Measurements from ENCODE around the gene LLGL2. TPM values are rescaled to one million over a fixed set of nuclear protein-coding genes. Genes with fewer than 3 reads are reported as not detected.
A peak's percentile ranks its signal among the peaks of the same experiment; 100 is the strongest.

Gene LLGL2
- total RNA-seq, 6 donors from 2014 or later, result 113 to 256 (median 175) TPM

DNA sequence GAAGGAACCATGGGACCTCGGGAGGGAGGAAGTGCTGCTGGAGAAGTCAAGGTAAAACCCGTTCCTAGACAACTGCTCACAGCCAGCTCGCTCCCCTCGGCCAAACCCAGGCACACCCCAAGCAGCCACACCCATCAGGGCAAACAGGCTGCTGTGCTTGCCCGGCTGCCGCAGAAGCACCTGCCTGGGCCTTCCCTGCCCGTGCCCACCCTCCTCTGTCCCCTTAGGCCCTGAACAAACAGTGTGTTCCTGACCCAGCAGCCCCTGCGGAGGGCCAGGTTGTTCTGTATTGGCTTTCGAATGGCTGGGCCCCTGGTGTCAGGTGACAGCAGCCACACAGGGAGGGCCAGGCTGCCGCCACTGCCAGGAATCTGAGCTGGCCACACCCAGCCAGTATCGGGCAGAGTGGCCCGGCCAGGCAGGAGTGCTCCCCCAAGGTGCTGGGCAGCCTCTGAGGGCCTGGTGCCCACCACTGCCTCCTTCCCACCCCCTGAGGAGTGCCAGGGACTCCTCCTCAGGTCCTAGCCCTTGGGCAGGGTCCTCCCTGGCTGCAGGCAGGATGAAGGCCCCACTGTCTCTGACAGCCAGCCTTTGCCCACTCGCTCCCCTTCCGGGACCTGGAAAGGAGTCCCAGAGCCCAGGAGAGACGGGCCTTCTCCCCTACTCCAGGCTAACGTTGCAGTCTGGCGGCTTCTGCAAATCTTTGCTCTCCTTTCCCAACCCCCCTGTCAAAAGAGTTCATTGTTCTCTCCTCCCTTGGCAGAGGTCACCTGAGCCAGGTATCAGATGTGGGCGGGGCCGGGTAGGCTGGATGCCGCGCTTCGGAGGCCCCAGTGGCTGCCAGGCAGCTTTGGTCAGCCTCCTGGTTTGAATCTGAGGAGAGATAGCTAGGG lies 24.0 kb downstream of the LLGL2 start:
- Histone ChIP-seq H3K4me3 (peak overlapping the region in 1 of 4 donors; percentile 12), H3K27me3 (no peaks in the 10 kb centered on the region), H3K9me3 (no peaks in the 10 kb centered on the region), H3K27ac (peak overlapping the region; percentile 84 to 89 (median 85)), H3K36me3 (no peaks in the 10 kb centered on the region), H3K4me1 (peaks cover 0 to 22% (median 14%) of the 10 kb centered on the region in 4 donors)
- DNase-seq, result peak; percentile 88 to 94
- TF ChIP-seq EP300 (IDR thresholded peaks at IDR 0.05), result peak in 1 of 4 donors; percentile 82
- peak in 1 of 4 donors; percentile 86 for TF ChIP-seq POLR2A (IDR thresholded peaks at IDR 0.05)
- peak; percentile 22 to 62 for TF ChIP-seq POLR2AphosphoS5 (IDR thresholded peaks at IDR 0.05)
- TF ChIP-seq, protein P1, sequence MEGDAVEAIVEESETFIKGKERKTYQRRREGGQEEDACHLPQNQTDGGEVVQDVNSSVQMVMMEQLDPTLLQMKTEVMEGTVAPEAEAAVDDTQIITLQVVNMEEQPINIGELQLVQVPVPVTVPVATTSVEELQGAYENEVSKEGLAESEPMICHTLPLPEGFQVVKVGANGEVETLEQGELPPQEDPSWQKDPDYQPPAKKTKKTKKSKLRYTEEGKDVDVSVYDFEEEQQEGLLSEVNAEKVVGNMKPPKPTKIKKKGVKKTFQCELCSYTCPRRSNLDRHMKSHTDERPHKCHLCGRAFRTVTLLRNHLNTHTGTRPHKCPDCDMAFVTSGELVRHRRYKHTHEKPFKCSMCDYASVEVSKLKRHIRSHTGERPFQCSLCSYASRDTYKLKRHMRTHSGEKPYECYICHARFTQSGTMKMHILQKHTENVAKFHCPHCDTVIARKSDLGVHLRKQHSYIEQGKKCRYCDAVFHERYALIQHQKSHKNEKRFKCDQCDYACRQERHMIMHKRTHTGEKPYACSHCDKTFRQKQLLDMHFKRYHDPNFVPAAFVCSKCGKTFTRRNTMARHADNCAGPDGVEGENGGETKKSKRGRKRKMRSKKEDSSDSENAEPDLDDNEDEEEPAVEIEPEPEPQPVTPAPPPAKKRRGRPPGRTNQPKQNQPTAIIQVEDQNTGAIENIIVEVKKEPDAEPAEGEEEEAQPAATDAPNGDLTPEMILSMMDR (IDR thresholded peaks at IDR 0.05), result peak in 1 of 6 experiments; percentile 11
- 49 to 69% methylated on average over 3 to 22 of the region's 22 CpGs for WGBS, 2 donors
- peak; percentile 77 to 95 for ATAC-seq (ENCODE audit: low FRiP score in 2 of 2)

DNA sequence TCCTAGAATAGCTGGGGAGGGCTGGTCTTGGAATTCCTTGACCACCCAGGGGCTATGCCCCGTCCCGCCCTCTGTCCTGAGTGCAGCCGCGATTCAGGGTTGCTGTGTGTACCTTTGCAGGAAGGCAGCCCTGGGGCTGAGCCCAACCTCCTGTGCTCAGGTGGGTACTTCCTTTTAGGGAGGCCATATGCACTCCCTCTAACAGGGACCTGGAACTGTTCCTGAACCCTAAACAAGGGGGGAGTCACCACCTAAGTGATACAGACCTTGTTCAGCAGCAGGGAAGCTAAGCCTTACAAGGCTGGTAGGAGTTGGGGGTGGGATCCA lies 24.6 kb downstream of the LLGL2 start:
- WGBS, 2 donors, result 40% methylated on average over 3 of the region's 4 CpGs; no CpG with 5 or more reads in 1 of the 2 donors
- H3K27ac ChIP-seq, result peak overlapping the region; percentile 84 to 89 (median 85)
- TF ChIP-seq EP300 (IDR thresholded peaks at IDR 0.05), result no peak
- H3K36me3 ChIP-seq, result no peaks in the 10 kb centered on the region
- DNase-seq, result no peak
- no peaks in the 10 kb centered on the region for H3K27me3 ChIP-seq
- no peak overlapping the region for H3K4me3 ChIP-seq
- no peaks in the 10 kb centered on the region for H3K9me3 ChIP-seq
- peak; percentile 26 to 64 for ATAC-seq (ENCODE audit: low FRiP score in 2 of 2)
- H3K4me1 ChIP-seq, result peaks cover 0 to 22% (median 14%) of the 10 kb centered on the region in 4 donors

GRCh38 chr17:75551266-75551665 lies 25.8 kb downstream of the LLGL2 start:
- Histone ChIP-seq H3K4me1 (peaks cover 0 to 22% (median 15%) of the 10 kb centered on the region in 4 donors), H3K4me3 (no peak overlapping the region), H3K27ac (peak overlapping the region in 3 of 4 donors; percentile 84 to 89 (median 85)), H3K27me3 (no peaks in the 10 kb centered on the region), H3K36me3 (no peaks in the 10 kb centered on the region), H3K9me3 (no peaks in the 10 kb centered on the region)
- no peak for TF ChIP-seq POLR2A (IDR thresholded peaks at IDR 0.05)
- no peak for TF ChIP-seq POLR2AphosphoS5 (IDR thresholded peaks at IDR 0.05)
- no peak for TF ChIP-seq EP300 (IDR thresholded peaks at IDR 0.05)
- TF ChIP-seq, protein P1 (IDR thresholded peaks at IDR 0.05), result no peak
- no peak for DNase-seq
- ATAC-seq (ENCODE audit: low FRiP score in 2 of 2), result no peak
- WGBS, 2 donors, result 81 to 85% methylated on average over 7 of the region's 7 CpGs

DNA sequence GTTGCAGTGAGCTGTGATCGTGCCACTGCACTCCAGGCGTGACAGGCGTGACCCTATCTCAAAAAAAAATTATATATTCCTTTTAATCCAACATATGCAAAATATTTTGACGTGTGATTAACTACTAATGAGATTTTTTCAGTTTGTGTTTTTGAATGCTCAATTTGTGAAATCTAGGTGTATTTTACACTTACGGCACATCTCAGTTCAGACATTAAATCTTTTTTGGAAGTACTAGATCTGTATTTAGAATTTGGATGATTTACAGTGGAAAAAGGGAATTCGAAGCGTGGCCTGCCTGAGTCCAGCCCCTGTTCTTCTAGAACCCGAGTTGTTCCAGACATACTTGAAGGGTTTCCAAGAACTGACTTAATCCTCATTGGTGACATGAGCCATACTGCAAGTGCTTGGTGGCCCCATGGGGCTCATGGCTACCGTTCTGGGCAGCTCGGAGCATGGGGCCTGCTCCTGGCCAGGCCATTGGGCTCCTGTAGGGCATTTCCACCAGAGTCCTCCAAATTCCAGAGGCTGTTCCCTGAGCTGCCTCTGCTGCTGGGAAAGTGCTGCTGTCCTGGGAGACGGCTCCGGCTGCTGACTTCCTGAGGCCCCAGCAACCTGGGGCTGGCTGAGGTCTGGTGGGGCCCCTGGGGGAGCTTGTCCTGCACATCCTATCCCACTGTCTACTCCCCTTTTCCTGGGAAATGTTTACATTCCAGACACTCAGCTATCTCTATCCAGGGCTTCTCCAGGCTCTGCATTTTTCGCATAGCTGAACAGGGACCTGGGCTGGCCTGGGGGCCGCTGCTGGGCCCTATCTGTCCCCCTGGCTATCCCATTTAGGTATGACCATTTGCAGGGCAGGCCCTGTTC lies 27.2 kb downstream of the LLGL2 start:
- 79 to 80% methylated on average over 12 to 14 of the region's 14 CpGs for WGBS, 2 donors
- peaks cover 0 to 29% (median 26%) of the 10 kb centered on the region in 4 donors for H3K4me1 ChIP-seq
- H3K9me3 ChIP-seq, result no peaks in the 10 kb centered on the region
- ATAC-seq (ENCODE audit: low FRiP score in 2 of 2) (no peak), DNase-seq (no peak)
- no peak overlapping the region for H3K4me3 ChIP-seq
- H3K27me3 ChIP-seq, result no peaks in the 10 kb centered on the region
- no peak for TF ChIP-seq POLR2A (IDR thresholded peaks at IDR 0.05)
- no peak for TF ChIP-seq EP300 (IDR thresholded peaks at IDR 0.05)
- H3K36me3 ChIP-seq, result no peaks in the 10 kb centered on the region
- H3K27ac ChIP-seq, result peak overlapping the region in 2 of 4 donors; percentile 47 to 50

DNA sequence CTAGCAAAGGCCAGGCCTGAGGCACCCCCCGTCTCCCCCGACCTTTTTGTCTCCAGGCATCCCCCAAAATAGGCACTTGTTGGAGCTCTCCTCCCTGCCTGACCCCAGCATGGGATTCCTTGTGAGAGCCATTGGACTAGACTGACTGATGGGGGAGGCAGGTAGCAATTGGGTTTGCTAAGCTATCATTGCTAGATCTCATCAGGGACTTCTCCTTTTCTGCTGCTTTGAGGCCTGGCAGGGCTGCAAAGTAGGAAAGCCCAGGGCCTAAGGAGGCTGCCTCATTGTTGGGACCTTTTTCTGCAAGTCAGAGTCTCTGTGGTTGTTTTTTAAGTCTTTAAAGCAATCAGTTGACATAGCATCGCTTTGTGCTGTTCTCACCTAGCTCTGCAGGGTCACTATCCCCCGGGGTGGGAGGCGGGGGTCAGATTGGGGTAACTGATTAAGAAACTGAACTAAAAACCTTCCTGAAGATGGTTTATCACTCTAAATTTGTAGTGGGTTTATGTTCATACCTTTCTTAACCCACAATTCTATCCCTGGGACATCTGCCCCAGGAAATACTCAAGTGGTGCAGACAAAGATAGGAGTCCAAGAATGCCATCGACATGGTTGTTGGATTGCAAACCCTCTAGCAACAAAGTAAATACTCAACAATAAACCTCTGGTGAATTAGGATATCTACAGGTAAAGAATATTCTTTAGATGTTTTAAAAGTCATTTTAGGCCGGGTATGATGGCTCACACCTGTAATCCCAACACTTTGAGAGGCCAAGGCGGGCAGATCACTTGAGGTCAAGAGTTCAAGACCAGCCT lies 28.0 kb downstream of the LLGL2 start:
- Histone ChIP-seq H3K4me3 (no peak overlapping the region), H3K4me1 (peaks cover 0 to 33% (median 31%) of the 10 kb centered on the region in 4 donors), H3K9me3 (no peaks in the 10 kb centered on the region), H3K36me3 (peaks cover 0 to 6% (median 0%) of the 10 kb centered on the region in 4 donors), H3K27ac (peak overlapping the region in 2 of 4 donors; percentile 47 to 50), H3K27me3 (no peaks in the 10 kb centered on the region)
- ATAC-seq (ENCODE audit: low FRiP score in 2 of 2) (no peak), DNase-seq (no peak)
- TF ChIP-seq POLR2A (IDR thresholded peaks at IDR 0.05), result no peak
- TF ChIP-seq, protein P1 (IDR thresholded peaks at IDR 0.05), result no peak
- 71 to 77% methylated on average over 8 of the region's 8 CpGs for WGBS, 2 donors

All from upper lobe of left lung (tissue), 6 donors.